RWPE1 (cell line): Measurements from ENCODE around the gene HDAC9.

Experiments
- CTCF ChIA-PET: fragments of 350-600 bp; sonication (Branson Sonifier 250); formaldehyde crosslinking; extraction: SDS; loops from one replicate; lab custom pipeline; 2021; lab: Yijun Ruan, JAX
- POLR2A ChIA-PET: fragments of 400-600 bp; formaldehyde crosslinking; extraction: SDS; loops from one replicate; lab custom pipeline; 2020; ENCODE audit warnings: antibody characterized with exemption; ENCODE audit not compliant: low non-redundant PET; lab: Yijun Ruan, JAX
- DNase-seq: peaks from one replicate; pipeline ENCODE4 v3.0.0; 2012; ENCODE audit warnings: low spot score
- H3K27ac ChIP-seq: fragments of 450-650 bp; 2 replicates; pipeline ENCODE4 v1.5.1; 2017
- CTCF ChIP-seq: fragments of 450-650 bp; conservative IDR thresholded peaks from 2 replicates; pipeline ENCODE4 v1.5.1; 2017; ENCODE audit warnings: low read depth, mild to moderate bottlenecking

HDAC9 gene

GRCh38 chr7:18890885-18891621, 395.5 kb downstream of the HDAC9 start:
- no peak overlapping the region for H3K27ac ChIP-seq
- DNase-seq = no peak
- no peak for TF ChIP-seq CTCF
- ChIA-PET POLR2A (no interaction called here), CTCF (no interaction called here)

GRCh38 chr7:18893156-18893555, 397.6 kb downstream of the HDAC9 start:
- POLR2A ChIA-PET = interaction anchor here (0.6 kb wide), 1 partner anchor 1403 kb away, joined by 3 read pairs; no protein-coding TSS in a partner anchor
- no peak overlapping the region for H3K27ac ChIP-seq
- TF ChIP-seq CTCF = no peak
- no peak for DNase-seq
- CTCF ChIA-PET = no interaction called here

- DNase-seq = no peak
- ChIA-PET POLR2A (no interaction called here), CTCF (no interaction called here)
- no peak for TF ChIP-seq CTCF
- no peak overlapping the region for H3K27ac ChIP-seq
Observed at GRCh38 chr7:18894155-18894554, 398.6 kb downstream of the HDAC9 start.

- CTCF ChIA-PET = interaction anchor here (0.6 kb wide), 1 partner anchor 308 kb away, joined by 5 read pairs; no protein-coding TSS in a partner anchor
- no peak overlapping the region for H3K27ac ChIP-seq
- DNase-seq = peak; percentile 66
Observed at GRCh38 chr7:18895456-18895855, 399.9 kb downstream of the HDAC9 start.

GRCh38 chr7:18896343-18896975, 400.9 kb downstream of the HDAC9 start:
- no peak overlapping the region for H3K27ac ChIP-seq
- no peak for TF ChIP-seq CTCF
- ChIA-PET POLR2A (no interaction called here), CTCF (no interaction called here)
- DNase-seq = no peak

More at GRCh38 chr7:18895456-18895855, 399.9 kb downstream of the HDAC9 start:
- no peak for TF ChIP-seq CTCF
- POLR2A ChIA-PET = no interaction called here

GRCh38 chr7:18900236-18900635, 404.7 kb downstream of the HDAC9 start:
- no peak for DNase-seq
- ChIA-PET CTCF (no interaction called here), POLR2A (no interaction called here)
- H3K27ac ChIP-seq = no peak overlapping the region
- TF ChIP-seq CTCF = no peak
